ENCODE measurements around the gene UBR3. TPM values are rescaled to one million over a fixed set of nuclear protein-coding genes. Genes with fewer than 3 reads are reported as not detected.

Gene UBR3
- total and polyA plus RNA-seq, 4 experiments from 2014 or later = 4.3 to 43.5 (median 27.6) TPM

- peaks cover 11 to 18% (median 14%) of the 10 kb centered on the region in 4 donors for H3K4me1 Mint-ChIP-seq
- CTCF ChIA-PET (ENCODE audit: partially characterized antibody) = no interaction called here
- no peaks in the 10 kb centered on the region for H3K27me3 ChIP-seq (ENCODE audit: insufficient read depth, low read length)
- no peaks in the 10 kb centered on the region for H3K27me3 Mint-ChIP-seq
- peak overlapping the region in 1 of 7 donors; percentile 48 for H3K27ac Mint-ChIP-seq
- POLR2A ChIA-PET (ENCODE audit: partially characterized antibody) = no interaction called here
- intact Hi-C loops (cut with micrococcal nuclease) = no loop called here
- H3K4me1 ChIP-seq (ENCODE audit: insufficient read depth, low read length) = no peaks in the 10 kb centered on the region
- DNase-seq = no peak
- peaks cover 0 to 41% (median 31%) of the 10 kb centered on the region in 8 donors for H3K9me3 Mint-ChIP-seq
- H3K27ac ChIP-seq (ENCODE audit: low read depth, low read length) = no peak overlapping the region
- no peak overlapping the region for H3K4me3 ChIP-seq (ENCODE audit: low read length in 2 of 2)
- H3K36me3 Mint-ChIP-seq = peaks cover 64 to 67% of the 10 kb centered on the region in 2 donors
- H3K36me3 ChIP-seq (ENCODE audit: insufficient read depth, low read length) = no peaks in the 10 kb centered on the region
- H3K9me3 ChIP-seq (ENCODE audit: control insufficient read depth in 1 of 2, low read length in 2 of 2) = peaks cover 0 to 9% of the 10 kb centered on the region in 2 donors
- no peak overlapping the region for H3K4me3 Mint-ChIP-seq
Observed at GRCh38 chr2:169978402-169979017, 151.3 kb downstream of the UBR3 start.

DNA sequence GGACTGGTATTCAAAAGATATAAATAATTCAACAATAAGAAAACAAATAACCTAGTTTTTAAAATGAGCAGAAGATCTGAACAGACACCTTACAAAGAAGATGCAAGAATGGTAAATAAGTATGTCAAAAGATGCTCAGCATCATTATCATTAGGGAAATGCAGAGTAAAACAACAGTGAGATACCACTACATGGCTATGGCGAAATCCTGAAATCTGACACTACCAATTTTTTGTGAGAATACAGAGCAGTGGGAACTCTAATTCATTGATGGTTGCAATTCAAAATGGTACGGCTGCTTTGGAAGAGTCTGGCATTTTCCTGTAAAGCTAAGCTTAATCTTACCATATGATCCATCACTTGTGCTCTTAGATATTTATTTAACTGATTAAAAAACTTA, 151.8 kb downstream of the UBR3 start:
- no peak for DNase-seq
- ChIA-PET POLR2A (ENCODE audit: partially characterized antibody) (no interaction called here), CTCF (ENCODE audit: partially characterized antibody) (no interaction called here)
- no peak overlapping the region for H3K27ac ChIP-seq (ENCODE audit: low read depth, low read length)
- H3K27ac Mint-ChIP-seq = no peak overlapping the region
- H3K4me1 Mint-ChIP-seq = peaks cover 11 to 18% (median 13%) of the 10 kb centered on the region in 4 donors
- peaks cover 0 to 35% (median 27%) of the 10 kb centered on the region in 8 donors for H3K9me3 Mint-ChIP-seq
- H3K4me1 ChIP-seq (ENCODE audit: insufficient read depth, low read length) = no peaks in the 10 kb centered on the region
- H3K27me3 Mint-ChIP-seq = no peaks in the 10 kb centered on the region
- no peaks in the 10 kb centered on the region for H3K27me3 ChIP-seq (ENCODE audit: insufficient read depth, low read length)
- intact Hi-C loops (cut with micrococcal nuclease) = no loop called here
- H3K36me3 ChIP-seq (ENCODE audit: insufficient read depth, low read length) = no peaks in the 10 kb centered on the region
- peaks cover 0 to 9% of the 10 kb centered on the region in 2 donors for H3K9me3 ChIP-seq (ENCODE audit: control insufficient read depth in 1 of 2, low read length in 2 of 2)
- H3K36me3 Mint-ChIP-seq = peaks cover 59 to 62% of the 10 kb centered on the region in 2 donors
- no peak overlapping the region for H3K4me3 Mint-ChIP-seq
- no peak overlapping the region for H3K4me3 ChIP-seq (ENCODE audit: low read length in 2 of 2)

DNA sequence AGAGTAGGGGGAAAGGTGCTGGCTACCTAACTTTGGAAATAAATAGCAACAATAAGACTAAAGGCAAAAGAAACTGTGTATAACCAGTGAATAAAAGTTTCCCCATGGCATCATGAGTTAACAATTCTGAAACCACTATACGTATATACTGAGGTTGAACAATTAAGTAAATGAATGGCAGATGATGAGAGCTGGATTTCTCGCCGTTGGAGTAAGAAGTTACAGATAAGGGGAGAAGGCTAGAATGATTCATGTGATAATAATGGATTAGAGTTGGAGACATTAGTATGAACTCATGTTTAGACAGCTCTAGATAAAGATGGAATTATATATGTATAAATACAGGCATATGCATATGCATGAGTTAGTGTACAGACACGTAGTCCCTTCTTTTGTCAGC, 152.7 kb downstream of the UBR3 start:
- Mint-ChIP-seq H3K36me3 (peaks cover 53 to 56% of the 10 kb centered on the region in 2 donors), H3K27me3 (no peaks in the 10 kb centered on the region), H3K27ac (peak overlapping the region in 1 of 7 donors; percentile 44), H3K4me3 (no peak overlapping the region), H3K4me1 (peaks cover 11 to 18% (median 13%) of the 10 kb centered on the region in 4 donors), H3K9me3 (peaks cover 0 to 26% (median 20%) of the 10 kb centered on the region in 8 donors)
- Histone ChIP-seq H3K27ac (ENCODE audit: low read depth, low read length) (no peak overlapping the region), H3K9me3 (ENCODE audit: control insufficient read depth in 1 of 2, low read length in 2 of 2) (peaks cover 0 to 6% of the 10 kb centered on the region in 2 donors), H3K36me3 (ENCODE audit: insufficient read depth, low read length) (no peaks in the 10 kb centered on the region), H3K4me3 (ENCODE audit: low read length in 2 of 2) (no peak overlapping the region), H3K27me3 (ENCODE audit: insufficient read depth, low read length) (no peaks in the 10 kb centered on the region), H3K4me1 (ENCODE audit: insufficient read depth, low read length) (no peaks in the 10 kb centered on the region)
- POLR2A ChIA-PET (ENCODE audit: partially characterized antibody) = no interaction called here
- intact Hi-C loops (cut with micrococcal nuclease) = no loop called here
- no peak for DNase-seq
- CTCF ChIA-PET (ENCODE audit: partially characterized antibody) = no interaction called here

- intact Hi-C loops (cut with micrococcal nuclease) = no loop called here
- Histone ChIP-seq H3K27me3 (ENCODE audit: insufficient read depth, low read length) (no peaks in the 10 kb centered on the region), H3K27ac (ENCODE audit: low read depth, low read length) (no peak overlapping the region), H3K36me3 (ENCODE audit: insufficient read depth, low read length) (no peaks in the 10 kb centered on the region), H3K9me3 (ENCODE audit: control insufficient read depth in 1 of 2, low read length in 2 of 2) (no peaks in the 10 kb centered on the region), H3K4me1 (ENCODE audit: insufficient read depth, low read length) (no peaks in the 10 kb centered on the region), H3K4me3 (ENCODE audit: low read length in 2 of 2) (no peak overlapping the region)
- H3K9me3 Mint-ChIP-seq = peaks cover 0 to 19% (median 14%) of the 10 kb centered on the region in 8 donors
- peaks cover 47 to 50% of the 10 kb centered on the region in 2 donors for H3K36me3 Mint-ChIP-seq
- no peak overlapping the region for H3K4me3 Mint-ChIP-seq
- DNase-seq = no peak
- ChIA-PET CTCF (ENCODE audit: partially characterized antibody) (no interaction called here), POLR2A (ENCODE audit: partially characterized antibody) (no interaction called here)
- no peaks in the 10 kb centered on the region for H3K27me3 Mint-ChIP-seq
- peaks cover 9 to 18% (median 12%) of the 10 kb centered on the region in 4 donors for H3K4me1 Mint-ChIP-seq
- peak overlapping the region in 1 of 7 donors; percentile 8 for H3K27ac Mint-ChIP-seq
Observed at GRCh38 chr2:169980643-169981042, 153.4 kb downstream of the UBR3 start.

- H3K9me3 Mint-ChIP-seq = no peaks in the 10 kb centered on the region
- no peaks in the 10 kb centered on the region for H3K27me3 Mint-ChIP-seq
- no peak overlapping the region for H3K4me3 ChIP-seq (ENCODE audit: low read length in 2 of 2)
- peaks cover 2 to 14% (median 10%) of the 10 kb centered on the region in 4 donors for H3K4me1 Mint-ChIP-seq
- ChIA-PET POLR2A (ENCODE audit: partially characterized antibody) (no interaction called here), CTCF (ENCODE audit: partially characterized antibody) (no interaction called here)
- peak overlapping the region in 2 of 7 donors; percentile 39 to 43 for H3K27ac Mint-ChIP-seq
- peaks cover 36 to 40% of the 10 kb centered on the region in 2 donors for H3K36me3 Mint-ChIP-seq
- DNase-seq = no peak
- H3K4me3 Mint-ChIP-seq = no peak overlapping the region
- H3K27ac ChIP-seq (ENCODE audit: low read depth, low read length) = no peak overlapping the region
- intact Hi-C loops (cut with micrococcal nuclease) = no loop called here
- no peaks in the 10 kb centered on the region for H3K9me3 ChIP-seq (ENCODE audit: control insufficient read depth in 1 of 2, low read length in 2 of 2)
- no peaks in the 10 kb centered on the region for H3K27me3 ChIP-seq (ENCODE audit: insufficient read depth, low read length)
- H3K4me1 ChIP-seq (ENCODE audit: insufficient read depth, low read length) = no peaks in the 10 kb centered on the region
- no peaks in the 10 kb centered on the region for H3K36me3 ChIP-seq (ENCODE audit: insufficient read depth, low read length)
Observed at GRCh38 chr2:169982929-169983328, 155.7 kb downstream of the UBR3 start.

GRCh38 chr2:169983506-169983905, 156.3 kb downstream of the UBR3 start:
- H3K27me3 Mint-ChIP-seq = no peaks in the 10 kb centered on the region
- H3K9me3 ChIP-seq (ENCODE audit: control insufficient read depth in 1 of 2, low read length in 2 of 2) = no peaks in the 10 kb centered on the region
- intact Hi-C loops (cut with micrococcal nuclease) = no loop called here
- no peaks in the 10 kb centered on the region for H3K4me1 ChIP-seq (ENCODE audit: insufficient read depth, low read length)
- H3K27ac Mint-ChIP-seq = no peak overlapping the region
- no peaks in the 10 kb centered on the region for H3K9me3 Mint-ChIP-seq
- no peak overlapping the region for H3K27ac ChIP-seq (ENCODE audit: low read depth, low read length)
- H3K27me3 ChIP-seq (ENCODE audit: insufficient read depth, low read length) = no peaks in the 10 kb centered on the region
- peaks cover 0 to 14% (median 10%) of the 10 kb centered on the region in 4 donors for H3K4me1 Mint-ChIP-seq
- H3K4me3 Mint-ChIP-seq = no peak overlapping the region
- no peak for DNase-seq
- H3K36me3 Mint-ChIP-seq = peaks cover 30 to 35% of the 10 kb centered on the region in 2 donors
- CTCF ChIA-PET (ENCODE audit: partially characterized antibody) = no interaction called here
- H3K4me3 ChIP-seq (ENCODE audit: low read length in 2 of 2) = no peak overlapping the region
- POLR2A ChIA-PET (ENCODE audit: partially characterized antibody) = no interaction called here
- no peaks in the 10 kb centered on the region for H3K36me3 ChIP-seq (ENCODE audit: insufficient read depth, low read length)

DNA sequence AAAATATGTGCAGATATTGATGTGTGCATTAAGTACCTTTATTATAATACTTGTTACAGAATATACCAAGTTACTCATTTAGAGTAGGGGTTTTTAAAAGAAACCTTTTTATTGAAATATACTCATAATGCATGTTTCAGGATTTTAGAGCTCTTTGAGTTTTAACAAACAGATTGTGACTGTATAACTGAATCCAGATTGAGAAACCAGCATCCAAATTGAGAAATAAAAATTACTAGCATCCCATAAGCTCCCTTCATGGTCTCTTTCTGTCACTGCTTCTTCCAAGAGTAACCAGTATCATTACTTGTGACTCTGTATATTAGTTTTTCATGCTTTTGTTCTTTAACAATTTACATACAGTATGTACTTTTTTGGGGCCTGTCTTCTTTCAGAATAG, 156.9 kb downstream of the UBR3 start:
- Mint-ChIP-seq H3K4me1 (peaks cover 0 to 14% (median 10%) of the 10 kb centered on the region in 4 donors), H3K27me3 (no peaks in the 10 kb centered on the region), H3K27ac (peak overlapping the region in 1 of 7 donors; percentile 27), H3K9me3 (no peaks in the 10 kb centered on the region), H3K4me3 (no peak overlapping the region), H3K36me3 (peaks cover 27 to 34% of the 10 kb centered on the region in 2 donors)
- CTCF ChIA-PET (ENCODE audit: partially characterized antibody) = no interaction called here
- H3K4me3 ChIP-seq (ENCODE audit: low read length in 2 of 2) = no peak overlapping the region
- intact Hi-C loops (cut with micrococcal nuclease) = no loop called here
- no peaks in the 10 kb centered on the region for H3K9me3 ChIP-seq (ENCODE audit: control insufficient read depth in 1 of 2, low read length in 2 of 2)
- H3K27me3 ChIP-seq (ENCODE audit: insufficient read depth, low read length) = no peaks in the 10 kb centered on the region
- POLR2A ChIA-PET (ENCODE audit: partially characterized antibody) = no interaction called here
- no peak overlapping the region for H3K27ac ChIP-seq (ENCODE audit: low read depth, low read length)
- DNase-seq = no peak
- H3K36me3 ChIP-seq (ENCODE audit: insufficient read depth, low read length) = no peaks in the 10 kb centered on the region
- no peaks in the 10 kb centered on the region for H3K4me1 ChIP-seq (ENCODE audit: insufficient read depth, low read length)

Data from CD4-positive, alpha-beta memory T cell (primary cell).